ENCODE data around the gene FCHSD1.
A peak's percentile ranks its signal among the peaks of the same experiment; 100 is the strongest.

Gene FCHSD1

DNA sequence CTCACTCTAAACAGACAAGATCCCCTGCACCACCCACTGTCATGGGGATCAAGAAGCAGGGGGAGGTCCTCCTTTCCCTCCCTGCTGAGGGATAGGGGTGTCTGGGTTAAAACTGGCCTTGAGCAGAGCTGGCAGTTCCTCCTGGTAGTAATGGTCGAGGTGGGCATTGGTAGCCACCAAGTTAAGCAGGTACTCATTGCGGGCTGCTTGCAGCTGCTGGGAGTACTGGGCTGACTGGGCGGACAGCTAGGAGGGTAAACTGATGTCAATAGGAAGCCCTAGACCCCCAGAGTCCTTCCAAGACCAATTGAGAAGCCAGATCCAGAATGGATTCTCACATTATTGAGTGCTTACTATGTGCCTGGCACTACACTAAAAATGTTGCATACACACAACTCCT, 3.4 kb downstream of the FCHSD1 start:
- DNase-seq (ENCODE audit: low spot score) = no peak

DNA sequence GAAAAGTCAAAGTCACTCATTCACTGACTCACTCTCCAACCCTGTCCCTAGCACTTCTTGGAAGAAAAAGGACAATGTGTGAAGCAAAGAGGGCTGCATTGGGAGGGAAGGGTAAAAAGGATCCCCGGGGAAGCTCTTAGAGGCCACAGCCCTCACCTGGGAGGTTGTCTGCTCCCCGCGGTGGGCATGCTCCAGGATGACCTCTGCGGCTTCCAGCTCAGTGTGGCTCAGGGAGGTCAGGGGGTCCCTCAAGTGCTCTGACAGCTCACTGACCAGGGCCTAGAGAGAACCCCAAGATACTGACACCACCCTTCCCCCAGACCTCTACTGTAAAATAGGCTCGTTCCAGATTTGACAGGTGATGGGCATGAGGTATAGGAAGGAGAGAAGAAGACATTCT, 4.0 kb downstream of the FCHSD1 start:
- TF ChIP-seq, protein P1, sequence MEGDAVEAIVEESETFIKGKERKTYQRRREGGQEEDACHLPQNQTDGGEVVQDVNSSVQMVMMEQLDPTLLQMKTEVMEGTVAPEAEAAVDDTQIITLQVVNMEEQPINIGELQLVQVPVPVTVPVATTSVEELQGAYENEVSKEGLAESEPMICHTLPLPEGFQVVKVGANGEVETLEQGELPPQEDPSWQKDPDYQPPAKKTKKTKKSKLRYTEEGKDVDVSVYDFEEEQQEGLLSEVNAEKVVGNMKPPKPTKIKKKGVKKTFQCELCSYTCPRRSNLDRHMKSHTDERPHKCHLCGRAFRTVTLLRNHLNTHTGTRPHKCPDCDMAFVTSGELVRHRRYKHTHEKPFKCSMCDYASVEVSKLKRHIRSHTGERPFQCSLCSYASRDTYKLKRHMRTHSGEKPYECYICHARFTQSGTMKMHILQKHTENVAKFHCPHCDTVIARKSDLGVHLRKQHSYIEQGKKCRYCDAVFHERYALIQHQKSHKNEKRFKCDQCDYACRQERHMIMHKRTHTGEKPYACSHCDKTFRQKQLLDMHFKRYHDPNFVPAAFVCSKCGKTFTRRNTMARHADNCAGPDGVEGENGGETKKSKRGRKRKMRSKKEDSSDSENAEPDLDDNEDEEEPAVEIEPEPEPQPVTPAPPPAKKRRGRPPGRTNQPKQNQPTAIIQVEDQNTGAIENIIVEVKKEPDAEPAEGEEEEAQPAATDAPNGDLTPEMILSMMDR (IDR thresholded peaks at IDR 0.05; ENCODE audit: borderline replicate concordance, control extremely low read depth, extremely low read depth, insufficient read depth, missing control alignments) = no peak
- in situ Hi-C loops (cut with MboI; ENCODE audit: low sequenced_read_pairs, unreplicated experiment) = no loop called here
- DNase-seq (ENCODE audit: low spot score) = no peak

More for the DNA sequence above, 3.4 kb downstream of the FCHSD1 start:
- in situ Hi-C loops (cut with MboI; ENCODE audit: low sequenced_read_pairs, unreplicated experiment) = no loop called here
- TF ChIP-seq, protein P1 (IDR thresholded peaks at IDR 0.05; ENCODE audit: borderline replicate concordance, control extremely low read depth, extremely low read depth, insufficient read depth, missing control alignments) = no peak

DNA sequence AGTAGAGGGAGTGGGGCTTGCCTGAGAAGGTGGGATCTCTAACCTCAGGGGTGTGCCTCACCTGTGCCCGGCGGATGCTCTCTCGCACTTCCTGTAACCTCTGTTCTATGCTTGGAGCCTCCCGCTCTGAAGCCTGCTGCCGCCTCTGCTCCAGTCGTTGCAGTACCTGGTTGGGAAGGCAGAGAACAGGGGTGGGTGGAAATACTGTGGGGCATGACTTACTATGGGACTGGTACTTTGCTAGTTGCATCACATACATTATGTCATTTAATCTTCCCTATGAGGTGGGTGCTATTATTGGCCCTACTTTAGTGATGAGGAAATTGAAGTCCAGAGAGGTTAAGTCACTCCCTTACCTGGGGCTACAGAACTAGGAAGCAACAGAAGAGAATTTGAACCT, 5.2 kb downstream of the FCHSD1 start:
- DNase-seq (ENCODE audit: low spot score) = no peak
- in situ Hi-C loops (cut with MboI; ENCODE audit: low sequenced_read_pairs, unreplicated experiment) = no loop called here
- TF ChIP-seq, protein P1 (IDR thresholded peaks at IDR 0.05; ENCODE audit: borderline replicate concordance, control extremely low read depth, extremely low read depth, insufficient read depth, missing control alignments) = no peak

DNA sequence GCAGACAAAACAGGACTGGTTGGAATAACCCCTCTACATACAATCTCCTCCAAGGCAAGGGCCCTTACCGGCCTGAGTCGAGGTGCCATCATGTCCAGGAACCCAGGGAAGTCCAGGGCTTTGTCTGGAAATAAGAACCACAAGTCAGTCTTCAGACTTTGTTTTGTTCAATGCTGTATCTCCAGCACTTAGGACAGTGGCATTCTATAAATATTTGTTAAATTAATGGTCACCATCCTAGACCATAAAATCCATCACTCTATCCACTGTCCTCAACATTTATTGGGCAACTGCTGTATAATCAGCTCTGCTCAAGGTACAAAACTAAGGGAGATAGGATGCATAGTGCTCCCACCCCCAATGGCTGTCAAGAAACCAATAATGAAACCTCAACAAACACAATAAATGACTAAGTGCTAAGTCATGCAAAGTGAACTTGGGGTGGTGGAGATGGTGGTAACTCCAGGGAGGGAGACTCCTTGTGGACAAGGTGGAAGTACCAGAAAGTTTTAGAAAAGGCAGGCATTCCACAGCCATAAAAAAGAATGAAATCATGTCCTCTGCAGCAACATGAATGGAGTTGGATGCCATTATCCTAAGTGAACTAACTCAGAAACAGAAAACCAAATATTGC, 9.5 kb downstream of the FCHSD1 start:
- peak; percentile 69 for DNase-seq (ENCODE audit: low spot score)
- TF ChIP-seq, protein P1 (IDR thresholded peaks at IDR 0.05; ENCODE audit: borderline replicate concordance, control extremely low read depth, extremely low read depth, insufficient read depth, missing control alignments) = no peak
- in situ Hi-C loops (cut with MboI; ENCODE audit: low sequenced_read_pairs, unreplicated experiment) = no loop called here

DNA sequence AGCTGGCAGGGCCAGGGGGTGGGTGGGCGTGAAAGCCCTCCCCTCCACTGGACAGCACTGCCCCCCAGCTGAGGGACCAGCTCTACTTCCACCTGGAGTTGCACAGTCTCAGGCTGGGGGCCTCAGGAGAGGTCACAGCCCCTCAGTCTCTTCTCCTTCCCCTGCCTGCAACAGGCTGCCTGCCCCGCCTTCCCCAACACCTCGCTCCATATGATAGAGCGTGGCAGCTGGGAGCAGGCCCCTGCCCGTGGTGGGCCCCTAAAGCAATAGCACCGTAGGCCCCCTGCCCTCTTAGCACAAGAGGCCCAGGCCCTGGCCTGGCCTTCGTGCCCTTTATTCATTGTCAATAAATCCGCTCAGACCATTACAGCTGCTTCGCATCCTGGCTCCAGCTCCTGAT, 10.5 kb downstream of the FCHSD1 start:
- no peak for DNase-seq (ENCODE audit: low spot score)
- TF ChIP-seq, protein P1 (IDR thresholded peaks at IDR 0.05; ENCODE audit: borderline replicate concordance, control extremely low read depth, extremely low read depth, insufficient read depth, missing control alignments) = no peak
- in situ Hi-C loops (cut with MboI; ENCODE audit: low sequenced_read_pairs, unreplicated experiment) = no loop called here

DNA sequence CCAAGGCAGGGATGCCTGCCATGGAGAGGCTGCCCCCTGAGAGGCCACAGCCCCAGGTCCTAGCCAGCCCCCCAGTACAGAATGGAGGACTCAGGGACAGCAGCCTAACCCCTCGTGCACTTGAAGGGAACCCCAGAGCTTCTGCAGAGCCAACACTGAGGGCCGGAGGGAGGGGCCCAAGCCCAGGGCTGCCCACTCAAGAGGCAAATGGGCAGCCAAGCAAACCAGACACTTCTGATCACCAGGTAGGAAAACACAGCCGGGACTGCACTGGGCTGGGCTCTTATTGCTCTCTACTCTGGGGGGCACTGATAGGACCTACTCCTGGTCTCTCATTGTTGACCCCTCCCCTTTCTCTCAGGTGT, 11.2 kb downstream of the FCHSD1 start:
- TF ChIP-seq, protein P1 (IDR thresholded peaks at IDR 0.05; ENCODE audit: borderline replicate concordance, control extremely low read depth, extremely low read depth, insufficient read depth, missing control alignments) = no peak
- no peak for DNase-seq (ENCODE audit: low spot score)
- in situ Hi-C loops (cut with MboI; ENCODE audit: low sequenced_read_pairs, unreplicated experiment) = no loop called here

All from GM13976 (cell line).